ENCODE data around the gene JAZF1.

The JAZF1 gene

GRCh38 chr7:28106321-28106829 lies 74.2 kb downstream of the JAZF1 start:
- no peaks in the 10 kb centered on the region for H3K36me3 ChIP-seq (ENCODE audit: insufficient read depth)
- no peaks in the 10 kb centered on the region; the same call in 1 of the 2 replicates for H3K79me2 ChIP-seq (ENCODE audit: insufficient read depth, low read depth)

GRCh38 chr7:28105234-28105633 lies 75.4 kb downstream of the JAZF1 start:
- no peak overlapping the region for H3K4me2 ChIP-seq
- H3K9ac ChIP-seq: no peak overlapping the region
- no peaks in the 10 kb centered on the region; the same call in 1 of the 2 replicates for H4K20me1 ChIP-seq (ENCODE audit: insufficient read depth)
- H2AFZ ChIP-seq (ENCODE audit: low read depth): no peak overlapping the region
- no peak for TF ChIP-seq CTCF (conservative IDR thresholded peaks at IDR 0.05; ENCODE audit: low read depth, low read length)
- no peak overlapping the region for H3K27ac ChIP-seq
- no peaks in the 10 kb centered on the region for H3K27me3 ChIP-seq (ENCODE audit: insufficient read depth, low read depth)
- no peaks in the 10 kb centered on the region for H3K4me1 ChIP-seq (ENCODE audit: low read depth, poor library complexity, severe bottlenecking)
- no peaks in the 10 kb centered on the region; the same call in 1 of the 2 replicates for H3K79me2 ChIP-seq (ENCODE audit: insufficient read depth, low read depth)
- no peaks in the 10 kb centered on the region for H3K36me3 ChIP-seq (ENCODE audit: insufficient read depth)
- no peak overlapping the region for H3K4me3 ChIP-seq (IDR thresholded peaks at IDR 0.05; ENCODE audit: insufficient read depth, low read depth, low read length)

More at GRCh38 chr7:28106321-28106829, 74.2 kb downstream of the JAZF1 start:
- H3K27ac ChIP-seq: no peak overlapping the region
- H3K4me2 ChIP-seq: no peak overlapping the region
- H3K4me1 ChIP-seq (ENCODE audit: low read depth, poor library complexity, severe bottlenecking): no peaks in the 10 kb centered on the region
- H3K27me3 ChIP-seq (ENCODE audit: insufficient read depth, low read depth): no peaks in the 10 kb centered on the region
- H3K9ac ChIP-seq: no peak overlapping the region
- TF ChIP-seq CTCF (conservative IDR thresholded peaks at IDR 0.05; ENCODE audit: low read depth, low read length): no peak
- H3K4me3 ChIP-seq (IDR thresholded peaks at IDR 0.05; ENCODE audit: insufficient read depth, low read depth, low read length): no peak overlapping the region
- H2AFZ ChIP-seq (ENCODE audit: low read depth): no peak overlapping the region
- no peaks in the 10 kb centered on the region; the same call in 1 of the 2 replicates for H4K20me1 ChIP-seq (ENCODE audit: insufficient read depth)

GRCh38 chr7:28104811-28105210 lies 75.8 kb downstream of the JAZF1 start:
- Histone ChIP-seq H3K79me2 (ENCODE audit: insufficient read depth, low read depth) (no peaks in the 10 kb centered on the region; the same call in 1 of the 2 replicates), H3K4me3 (IDR thresholded peaks at IDR 0.05; ENCODE audit: insufficient read depth, low read depth, low read length) (no peak overlapping the region), H2AFZ (ENCODE audit: low read depth) (no peak overlapping the region), H3K4me1 (ENCODE audit: low read depth, poor library complexity, severe bottlenecking) (no peaks in the 10 kb centered on the region), H3K36me3 (ENCODE audit: insufficient read depth) (no peaks in the 10 kb centered on the region), H4K20me1 (ENCODE audit: insufficient read depth) (no peaks in the 10 kb centered on the region; the same call in 1 of the 2 replicates), H3K9ac (no peak overlapping the region), H3K4me2 (no peak overlapping the region), H3K27ac (no peak overlapping the region), H3K27me3 (ENCODE audit: insufficient read depth, low read depth) (no peaks in the 10 kb centered on the region)
- TF ChIP-seq CTCF (conservative IDR thresholded peaks at IDR 0.05; ENCODE audit: low read depth, low read length): no peak

- H3K4me1 ChIP-seq (ENCODE audit: low read depth, poor library complexity, severe bottlenecking): no peaks in the 10 kb centered on the region
- no peaks in the 10 kb centered on the region; the same call in 1 of the 2 replicates for H4K20me1 ChIP-seq (ENCODE audit: insufficient read depth)
- H3K4me3 ChIP-seq (IDR thresholded peaks at IDR 0.05; ENCODE audit: insufficient read depth, low read depth, low read length): no peak overlapping the region
- H3K27me3 ChIP-seq (ENCODE audit: insufficient read depth, low read depth): no peaks in the 10 kb centered on the region
- H3K9ac ChIP-seq: no peak overlapping the region
- no peak overlapping the region for H2AFZ ChIP-seq (ENCODE audit: low read depth)
- no peak overlapping the region for H3K4me2 ChIP-seq
- no peaks in the 10 kb centered on the region; the same call in 1 of the 2 replicates for H3K79me2 ChIP-seq (ENCODE audit: insufficient read depth, low read depth)
- no peak overlapping the region for H3K27ac ChIP-seq
- no peak for TF ChIP-seq CTCF (conservative IDR thresholded peaks at IDR 0.05; ENCODE audit: low read depth, low read length)
- H3K36me3 ChIP-seq (ENCODE audit: insufficient read depth): no peaks in the 10 kb centered on the region
Measured at GRCh38 chr7:28104041-28104541, 76.5 kb downstream of the JAZF1 start.
